ENCODE data around the gene LRSAM1. TPM values are rescaled to one million over a fixed set of nuclear protein-coding genes. Genes with fewer than 3 reads are reported as not detected.
A peak's percentile ranks its signal among the peaks of the same experiment; 100 is the strongest.

The LRSAM1 gene
- polyA plus RNA-seq, 3 donors: 16.6 to 22.4 (median 18.6) TPM

GRCh38 chr9:127534250-127534906 is 83.1 kb downstream of the LRSAM1 start:
- no peak for DNase-seq

DNA sequence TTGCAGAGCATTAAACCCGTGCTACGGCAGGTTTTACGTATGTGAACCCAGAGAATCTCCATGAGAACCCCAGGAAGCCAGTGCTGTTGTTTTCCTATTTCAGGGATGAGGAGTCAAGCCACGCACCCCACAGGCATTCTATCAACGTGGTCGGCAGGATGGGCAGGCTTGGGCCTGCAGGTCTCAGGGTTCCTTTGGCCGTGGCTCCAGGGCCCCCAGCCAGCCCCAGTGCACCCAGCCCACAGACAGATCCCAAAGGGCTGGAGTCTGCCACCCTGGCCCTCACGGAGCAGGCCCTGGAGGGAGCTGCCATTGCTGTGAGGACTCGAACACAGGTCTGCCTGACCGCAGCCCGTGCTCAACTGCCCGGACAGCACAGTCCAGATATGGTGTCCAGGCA is 83.6 kb downstream of the LRSAM1 start:
- DNase-seq: no peak

DNA sequence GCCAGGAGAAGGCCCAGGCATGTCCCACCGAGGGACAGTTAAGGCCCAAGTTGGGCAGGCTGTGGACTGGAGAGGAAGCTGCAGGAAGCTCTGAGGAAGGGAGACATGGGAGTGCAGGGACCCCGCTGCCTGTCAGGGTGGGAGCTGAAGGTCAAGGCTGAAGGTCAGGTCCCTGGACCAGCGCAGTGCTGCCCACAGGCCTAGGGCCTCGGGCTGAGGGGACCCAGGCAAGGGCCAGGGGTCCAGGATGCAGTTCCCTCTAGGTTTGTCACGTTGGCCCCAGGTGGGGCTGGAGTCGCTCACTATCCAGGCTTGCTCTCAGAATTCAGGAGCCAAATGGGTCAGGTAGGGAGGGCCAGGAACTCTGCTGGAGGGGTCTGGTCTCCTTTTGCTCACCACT is 84.1 kb downstream of the LRSAM1 start:
- DNase-seq: no peak

DNA sequence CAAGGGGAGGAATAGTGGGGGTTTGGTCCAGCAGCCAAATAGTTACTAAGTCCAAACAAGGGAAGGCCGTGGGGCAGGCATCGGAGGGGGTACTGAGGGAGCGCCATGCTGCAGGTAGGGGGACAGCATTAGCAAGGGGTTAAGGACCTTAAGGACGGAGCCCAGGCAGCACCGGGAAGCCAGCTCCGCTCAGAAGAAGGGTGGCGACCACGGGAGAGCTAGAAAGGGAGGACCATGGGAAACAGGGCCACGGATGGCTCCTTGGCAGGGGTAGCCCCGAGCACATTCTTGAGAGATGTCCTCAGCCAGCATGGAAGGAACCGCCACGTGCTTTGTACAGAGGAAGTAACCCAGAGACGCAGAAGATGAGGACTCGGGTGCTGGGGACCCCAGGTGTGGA is 84.5 kb downstream of the LRSAM1 start:
- no peak for DNase-seq

- no peak for DNase-seq
Observed at GRCh38 chr9:127536499-127536898, 85.2 kb downstream of the LRSAM1 start.

GRCh38 chr9:127537014-127537413 is 85.7 kb downstream of the LRSAM1 start:
- no peak for DNase-seq

- no peak for DNase-seq
Observed at GRCh38 chr9:127537792-127538191, 86.5 kb downstream of the LRSAM1 start.

DNA sequence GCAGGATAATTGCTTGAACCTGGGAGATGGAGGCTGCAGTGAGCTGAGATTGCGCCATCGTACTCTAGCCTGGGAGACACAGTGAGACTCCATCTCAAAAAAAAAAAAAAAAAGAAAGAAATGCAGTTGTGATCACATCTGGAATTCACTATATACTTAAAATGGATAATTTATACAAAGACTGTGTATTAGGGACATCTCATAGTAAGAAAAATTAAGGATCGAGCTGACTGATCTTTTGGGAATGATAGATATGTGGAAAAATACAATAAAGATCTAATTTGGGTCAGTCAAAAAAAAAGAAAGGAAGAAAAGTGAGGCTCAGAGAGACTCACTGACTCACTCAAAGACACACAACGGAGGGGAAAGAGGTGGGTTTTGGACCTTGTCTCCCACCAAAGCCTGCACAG is 87.5 kb downstream of the LRSAM1 start:
- no peak for DNase-seq

DNA sequence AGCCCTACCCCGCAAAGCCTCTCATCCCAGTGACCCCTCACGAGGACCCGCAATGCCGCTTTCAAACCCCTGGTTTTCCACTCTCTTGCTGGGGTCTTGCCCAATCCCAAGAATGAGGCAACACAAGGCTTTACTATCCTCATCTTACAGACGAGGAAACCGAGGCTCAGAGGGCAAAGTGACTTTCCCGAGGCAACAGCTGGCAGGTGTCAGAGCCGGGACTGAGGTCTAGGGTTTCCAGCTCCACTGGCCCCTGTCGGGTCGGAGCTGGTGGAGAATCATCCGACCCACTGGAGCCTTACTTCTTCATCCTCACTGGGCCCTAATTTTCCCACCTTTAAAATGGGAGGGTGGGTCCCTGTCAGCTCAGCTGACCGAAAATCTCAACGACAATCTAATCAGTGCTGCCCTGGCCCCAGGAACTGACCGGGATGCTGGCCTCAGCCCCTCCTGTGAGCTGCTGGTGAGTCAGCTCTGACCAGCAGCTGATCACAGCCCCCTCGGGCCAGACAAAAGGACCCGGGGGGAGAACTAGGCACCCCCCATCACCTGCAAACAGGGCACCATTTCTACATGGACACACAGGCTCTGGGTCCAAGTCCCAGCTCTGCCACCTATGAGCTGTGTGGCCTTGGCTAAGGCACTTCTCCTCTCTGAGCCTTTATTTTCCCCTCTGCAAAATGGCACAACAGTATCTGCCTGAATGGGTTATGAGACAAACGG is 88.1 kb downstream of the LRSAM1 start:
- DNase-seq: no peak

DNA sequence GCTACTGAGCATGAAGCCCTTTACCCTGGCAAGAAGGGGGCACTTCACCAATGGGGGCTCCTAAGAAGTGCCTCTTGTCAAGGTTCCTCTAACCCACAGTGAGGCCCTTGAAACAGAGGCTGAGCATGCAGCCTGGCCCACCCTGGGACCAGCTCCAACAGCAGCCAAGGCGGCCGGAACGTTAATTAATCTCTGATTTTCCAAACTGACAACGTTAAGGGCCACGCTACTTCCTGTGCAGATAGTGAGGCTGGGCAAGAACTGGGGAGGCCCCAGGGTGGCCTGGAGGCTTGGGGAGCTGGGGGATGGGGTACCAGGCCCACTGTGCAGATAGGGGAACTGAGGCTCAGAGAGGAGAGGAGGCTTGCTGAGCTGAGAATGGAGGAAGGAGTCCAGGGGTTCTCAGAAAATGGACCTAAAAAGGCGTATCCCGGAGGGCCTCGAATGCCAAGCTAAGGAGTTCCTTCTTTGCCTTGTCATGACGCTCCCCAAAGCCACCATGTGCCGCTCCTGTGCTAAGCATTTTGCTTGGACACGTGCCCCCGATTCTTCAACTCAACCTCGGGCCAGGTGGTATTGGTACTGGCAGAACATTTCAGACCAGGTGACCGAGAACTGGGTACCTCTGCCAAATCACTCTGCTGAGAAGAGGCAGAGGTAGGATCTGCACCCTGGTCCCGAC is 88.8 kb downstream of the LRSAM1 start:
- no peak for DNase-seq

GRCh38 chr9:127540664-127541041 is 89.3 kb downstream of the LRSAM1 start:
- DNase-seq: no peak

GRCh38 chr9:127541176-127541575 is 89.9 kb downstream of the LRSAM1 start:
- no peak for DNase-seq

DNA sequence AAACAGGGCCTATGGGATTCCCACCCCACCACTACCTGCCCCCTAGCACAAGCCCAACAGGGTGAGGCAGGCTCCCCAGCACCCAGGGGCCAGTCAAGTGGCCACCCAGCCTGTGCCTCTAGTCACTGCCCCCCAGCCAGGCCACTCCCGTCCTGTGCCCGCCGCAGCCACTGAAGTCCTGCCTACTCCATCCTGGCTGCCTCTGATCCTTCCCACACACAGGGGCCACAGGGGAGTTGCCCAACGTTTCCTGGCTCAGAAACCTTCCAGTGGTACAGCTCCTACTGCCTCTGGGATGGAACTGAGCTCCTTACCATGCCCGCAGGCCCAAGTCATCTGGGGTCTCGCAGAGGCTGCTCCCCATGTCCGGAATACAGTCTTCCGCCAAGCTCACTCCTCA is 90.6 kb downstream of the LRSAM1 start:
- DNase-seq: no peak

- no peak for DNase-seq
Observed at GRCh38 chr9:127543221-127543620, 91.9 kb downstream of the LRSAM1 start.

GRCh38 chr9:127543973-127544533 is 92.7 kb downstream of the LRSAM1 start:
- no peak for DNase-seq

DNA sequence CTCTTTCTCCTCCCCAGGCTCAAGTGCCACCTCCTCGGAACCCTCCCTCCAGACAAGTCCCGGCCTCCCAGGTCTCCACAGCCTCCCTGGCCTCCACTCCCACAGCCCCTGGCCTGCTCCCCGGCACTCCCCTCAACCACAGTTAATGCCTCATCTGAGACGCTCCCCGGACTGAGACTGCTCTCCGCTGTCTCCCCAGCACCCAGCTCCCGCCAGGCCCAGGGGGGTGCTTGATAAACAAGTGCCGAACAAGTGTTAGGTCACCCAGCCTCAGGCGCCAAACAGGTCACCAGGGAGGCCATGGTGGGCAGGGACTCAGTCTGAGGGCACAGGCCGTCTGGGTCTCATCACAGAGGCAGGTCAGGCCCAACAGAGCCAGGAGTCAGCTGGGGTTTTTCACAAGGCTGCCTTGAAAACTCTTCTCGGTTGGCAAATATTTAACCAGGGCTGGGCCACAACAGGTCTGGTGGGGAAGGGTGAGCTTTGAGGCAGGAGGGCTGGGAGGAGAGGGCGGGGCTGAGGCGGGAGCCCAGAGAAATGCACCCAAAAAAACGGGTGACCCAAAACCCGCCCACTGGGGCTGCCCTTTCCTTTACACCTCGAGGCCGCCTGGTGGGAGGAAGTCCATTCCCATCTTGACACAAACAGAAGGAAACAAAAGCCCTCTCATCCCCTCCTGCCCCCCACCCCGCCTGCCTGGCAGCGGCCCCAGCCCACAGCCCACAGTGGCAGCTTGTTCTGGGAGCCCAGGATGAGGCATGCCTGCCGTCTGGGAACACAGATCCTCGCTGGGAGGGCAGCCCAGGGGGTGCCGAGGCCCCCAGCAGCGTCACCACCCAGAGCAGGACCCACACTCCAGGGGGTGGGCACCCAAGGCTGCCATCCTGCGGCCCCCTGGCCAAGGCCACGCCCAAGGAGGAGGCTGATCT is 94.2 kb downstream of the LRSAM1 start:
- DNase-seq: peak; percentile 75

DNA sequence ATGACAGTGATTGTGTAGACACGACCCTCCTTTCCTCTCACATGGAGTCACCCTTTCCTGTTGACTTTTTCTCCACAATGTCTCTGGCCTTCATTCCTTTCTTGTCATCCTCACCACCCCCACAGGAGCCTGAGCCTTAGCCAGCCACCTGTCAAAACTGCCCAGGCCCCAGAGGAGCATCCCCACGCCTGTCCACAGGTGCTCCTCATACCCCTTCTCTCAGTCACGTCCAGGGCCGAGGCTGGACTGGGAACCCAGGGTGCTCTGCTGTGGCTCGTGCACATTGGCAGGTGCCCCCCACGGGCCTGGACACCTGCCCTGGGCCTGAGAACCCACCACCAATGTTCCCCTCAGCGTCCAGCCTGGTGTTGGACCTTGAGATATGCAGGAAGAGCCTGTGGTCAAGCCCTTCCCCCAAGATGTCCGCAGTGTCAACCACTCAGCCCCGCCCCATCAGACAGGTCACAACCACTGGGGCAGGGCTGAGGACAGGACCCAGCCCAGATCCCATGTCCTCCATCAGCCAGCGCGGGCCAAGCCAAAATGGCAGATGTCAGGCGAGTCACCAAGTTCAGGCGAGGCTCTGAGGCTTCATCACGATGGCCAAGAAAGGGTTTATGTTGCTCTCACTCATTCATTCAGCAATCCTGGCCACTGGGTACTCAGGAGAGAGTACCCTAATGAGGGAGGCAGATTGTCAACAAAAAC is 95.0 kb downstream of the LRSAM1 start:
- DNase-seq: no peak

GRCh38 chr9:127548352-127548881 is 97.1 kb downstream of the LRSAM1 start:
- DNase-seq: no peak

DNA sequence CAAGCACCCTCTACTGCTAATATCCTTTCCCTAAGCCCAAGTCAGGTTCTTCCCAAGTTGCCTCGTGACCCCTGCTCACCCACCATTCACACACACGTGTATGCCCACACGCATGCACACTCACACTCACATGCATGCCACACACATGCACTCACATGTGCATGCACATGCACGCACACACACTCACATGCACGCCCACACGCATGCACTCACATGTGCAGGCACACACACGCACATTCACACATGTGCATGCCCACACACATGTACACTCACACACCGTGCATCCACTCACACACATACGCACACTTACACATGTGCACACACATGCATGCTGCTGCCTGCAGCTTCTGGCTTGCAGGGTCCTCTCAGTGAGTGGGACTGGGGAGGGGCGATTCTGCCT is 97.9 kb downstream of the LRSAM1 start:
- DNase-seq: no peak

DNA sequence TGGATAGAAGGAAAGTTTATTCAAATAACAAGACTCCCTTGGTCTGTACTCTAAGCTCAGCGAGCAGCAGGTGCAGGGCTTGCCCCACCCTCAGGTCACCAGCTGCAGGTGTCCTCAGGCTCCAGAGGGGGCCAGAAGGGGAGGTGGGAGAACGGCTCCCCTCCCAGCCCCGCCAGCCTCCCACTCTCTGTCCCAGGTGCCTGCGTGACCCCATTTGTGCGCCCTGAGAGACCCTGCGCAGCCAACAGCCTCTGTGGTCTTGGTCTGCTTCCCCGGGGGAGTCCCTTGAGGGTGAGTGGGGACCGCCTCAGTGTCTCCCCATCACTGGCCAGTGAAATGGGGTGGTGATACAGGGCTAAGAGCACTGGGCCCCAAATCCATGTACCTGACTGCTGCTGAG is 98.4 kb downstream of the LRSAM1 start:
- no peak for DNase-seq

- DNase-seq: no peak
Observed at GRCh38 chr9:127550282-127550681, 99.0 kb downstream of the LRSAM1 start.

Data from renal pelvis (tissue), 4 donors.